Suprapubic skin (tissue), 4 donors: Measurements from ENCODE around the gene NAGK.

Experiments
- EP300 ChIP-seq: sonication (generic); formaldehyde crosslinking; IDR thresholded peaks from one replicate; pipeline ENCODE4 v1.6.1; 2017; ENCODE audit warnings: antibody characterized with exemption
- POLR2A ChIP-seq, 2 donors: fragments of 450-650 bp; IDR thresholded peaks; one replicate each; pipeline ENCODE4 v1.6.1; 2017; ENCODE audit warnings: antibody characterized with exemption in 2 of 2, mild to moderate bottlenecking in 2 of 2, moderate library complexity in 2 of 2
- POLR2AphosphoS5 ChIP-seq, 3 donors: sonication (generic); formaldehyde crosslinking; IDR thresholded peaks; one replicate each; pipeline ENCODE4 v1.6.1; 2017; ENCODE audit warnings: antibody characterized with exemption in 3 of 3
- TF ChIP-seq, protein P1 (sequence below), 2 donors: fragments of 200-600 bp in 1 of 2; fragments of 450-650 bp in 1 of 2; sonication (generic) in 1 of 2; IDR thresholded peaks; one replicate each; pipeline ENCODE4 v1.5.1; 2016 to 2019; ENCODE audit warnings: antibody characterized with exemption in 2 of 2, mild to moderate bottlenecking in 1 of 2, moderate library complexity in 1 of 2

DNA sequence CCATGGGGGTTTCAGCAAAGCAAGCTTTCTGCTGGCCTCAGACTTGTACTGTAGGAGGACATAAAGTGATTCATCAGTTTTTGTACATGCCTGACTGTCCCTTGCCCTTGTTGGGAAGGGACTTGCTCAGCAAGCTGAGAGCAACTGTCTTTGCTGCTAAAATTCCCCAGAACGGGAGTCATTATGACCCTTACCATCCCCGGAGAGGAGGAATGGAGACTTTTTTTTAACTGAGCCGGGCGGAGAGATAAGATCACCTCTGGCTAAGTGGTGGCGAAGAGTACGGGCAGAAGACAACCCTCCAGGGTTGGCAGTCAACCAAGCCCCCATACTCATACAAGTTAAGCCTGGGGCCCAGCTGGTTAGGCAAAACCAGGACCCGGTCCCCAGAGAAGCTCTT lies 20.4 kb upstream of the NAGK start:
- TF ChIP-seq POLR2AphosphoS5 (IDR thresholded peaks at IDR 0.05) (no peak), EP300 (no peak), POLR2A (IDR thresholded peaks at IDR 0.05) (no peak)
- TF ChIP-seq, protein P1, sequence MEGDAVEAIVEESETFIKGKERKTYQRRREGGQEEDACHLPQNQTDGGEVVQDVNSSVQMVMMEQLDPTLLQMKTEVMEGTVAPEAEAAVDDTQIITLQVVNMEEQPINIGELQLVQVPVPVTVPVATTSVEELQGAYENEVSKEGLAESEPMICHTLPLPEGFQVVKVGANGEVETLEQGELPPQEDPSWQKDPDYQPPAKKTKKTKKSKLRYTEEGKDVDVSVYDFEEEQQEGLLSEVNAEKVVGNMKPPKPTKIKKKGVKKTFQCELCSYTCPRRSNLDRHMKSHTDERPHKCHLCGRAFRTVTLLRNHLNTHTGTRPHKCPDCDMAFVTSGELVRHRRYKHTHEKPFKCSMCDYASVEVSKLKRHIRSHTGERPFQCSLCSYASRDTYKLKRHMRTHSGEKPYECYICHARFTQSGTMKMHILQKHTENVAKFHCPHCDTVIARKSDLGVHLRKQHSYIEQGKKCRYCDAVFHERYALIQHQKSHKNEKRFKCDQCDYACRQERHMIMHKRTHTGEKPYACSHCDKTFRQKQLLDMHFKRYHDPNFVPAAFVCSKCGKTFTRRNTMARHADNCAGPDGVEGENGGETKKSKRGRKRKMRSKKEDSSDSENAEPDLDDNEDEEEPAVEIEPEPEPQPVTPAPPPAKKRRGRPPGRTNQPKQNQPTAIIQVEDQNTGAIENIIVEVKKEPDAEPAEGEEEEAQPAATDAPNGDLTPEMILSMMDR (IDR thresholded peaks at IDR 0.05): no peak
